AG08396 (cell line): ENCODE measurements around the gene PFKL.
"Not testable (repeated sequence)": the region's sequence is repeated elsewhere in the genome, so short reads cannot be mapped to it uniquely, and the experiment has no call there.

ENCODE experiments used
- DNase-seq: peaks from one replicate; pipeline ENCODE4 v3.0.0; 2012; ENCODE audit warnings: low spot score, mixed read lengths

Gene PFKL

DNA sequence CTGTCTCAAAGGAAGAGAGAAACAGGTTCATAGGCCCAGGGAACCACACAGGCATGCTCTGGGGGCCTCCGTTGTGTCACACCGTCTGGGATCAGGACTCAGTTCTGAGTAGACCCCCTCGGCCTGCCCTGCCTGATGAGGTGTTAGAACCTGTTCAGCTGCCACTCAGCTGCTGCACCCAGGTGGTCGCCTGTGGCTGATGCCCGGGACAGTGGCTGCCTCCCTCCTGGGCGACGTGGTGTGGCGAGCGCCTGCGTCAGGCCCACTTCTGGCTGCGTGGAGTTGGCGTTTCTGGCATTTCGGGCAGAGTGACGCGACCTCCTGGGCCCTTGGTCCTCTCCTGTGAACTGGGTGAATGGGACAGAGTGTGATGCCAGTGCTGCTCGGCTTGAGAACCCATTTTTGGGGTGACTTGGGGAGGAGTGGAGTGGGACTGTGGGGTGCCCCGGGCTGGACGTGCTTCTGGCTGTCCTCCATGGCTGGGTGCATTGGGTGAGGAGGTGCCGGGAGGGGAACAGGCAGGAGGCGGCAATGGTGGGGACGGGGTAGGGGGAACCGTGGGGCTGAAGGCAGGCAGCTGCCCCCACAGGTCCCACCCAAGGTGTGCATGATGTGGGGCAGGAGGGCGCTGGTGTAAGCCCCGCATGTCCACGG lies 28.5 kb downstream of the PFKL start:
- DNase-seq, result no peak

DNA sequence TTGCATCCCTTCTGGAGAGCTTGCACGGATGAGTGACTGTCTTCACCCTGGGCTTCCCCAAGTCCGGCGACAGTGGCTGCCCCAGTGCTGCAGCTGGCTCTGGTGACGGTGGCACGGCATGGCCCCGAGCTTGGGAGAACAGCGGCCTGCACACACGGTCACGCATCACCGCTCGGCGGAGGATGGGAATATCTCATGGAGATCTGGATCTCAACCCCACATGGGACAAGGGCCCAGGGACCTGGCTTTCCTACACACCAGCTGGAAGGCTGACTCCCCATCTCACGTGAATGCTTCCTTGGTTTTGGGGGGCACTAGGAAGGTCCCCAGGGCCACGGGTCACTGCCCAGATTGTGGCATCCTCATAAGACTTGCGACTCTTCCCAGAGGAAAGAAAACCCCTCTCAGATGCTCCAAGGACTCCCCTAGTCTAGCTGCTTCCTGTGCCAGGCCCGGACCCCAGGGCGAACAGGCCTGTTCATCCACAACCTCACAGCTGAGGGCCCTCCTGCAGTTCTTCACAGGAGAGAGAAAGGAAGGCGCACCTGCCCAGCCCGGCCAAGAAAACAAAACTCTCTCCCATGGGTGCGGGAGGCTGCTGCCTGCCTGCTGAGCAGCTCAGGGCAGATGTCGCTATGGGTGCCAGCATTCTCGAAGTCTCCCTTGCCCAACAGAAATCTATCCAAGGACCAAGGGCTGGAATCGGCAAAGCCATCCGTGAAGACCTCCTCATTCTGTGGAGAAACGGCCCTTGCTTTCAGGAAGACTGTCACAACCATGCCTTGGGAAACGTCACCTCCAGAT lies 29.4 kb downstream of the PFKL start:
- no peak for DNase-seq

DNA sequence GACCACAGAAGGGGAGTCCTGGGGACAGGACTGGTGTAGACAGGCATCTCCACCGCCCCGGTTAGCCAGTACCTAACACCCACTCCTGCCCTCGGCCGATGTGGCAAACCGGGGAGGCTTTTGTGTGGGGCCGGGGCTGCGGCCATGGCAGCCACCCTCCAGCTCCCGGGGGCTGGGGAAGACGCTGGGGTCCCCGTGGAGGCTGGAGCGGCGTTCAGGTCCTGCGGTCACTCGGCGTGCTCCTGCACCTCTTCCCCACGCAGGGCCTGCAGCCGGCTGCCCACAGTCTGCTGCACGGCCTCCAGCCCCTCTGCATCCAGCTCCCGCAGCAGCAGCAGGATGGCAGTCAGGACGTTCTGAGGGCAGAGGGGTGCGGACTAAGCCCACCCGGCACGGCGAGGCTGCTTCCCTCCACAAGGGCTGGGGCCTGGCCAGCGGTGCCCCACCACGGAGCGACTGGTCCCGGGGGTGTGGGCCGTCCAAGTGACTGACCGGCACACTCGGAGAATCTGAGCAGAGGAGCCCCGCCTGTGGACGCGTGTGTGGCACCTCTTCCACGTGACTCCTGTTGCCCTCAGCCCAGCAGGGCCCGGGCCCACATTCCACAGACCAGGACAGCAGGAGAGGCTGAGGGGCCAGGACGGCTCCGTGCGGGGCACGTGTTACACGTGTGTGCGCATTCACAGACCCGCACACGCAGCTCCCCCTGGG lies 30.3 kb downstream of the PFKL start:
- no peak for DNase-seq

DNA sequence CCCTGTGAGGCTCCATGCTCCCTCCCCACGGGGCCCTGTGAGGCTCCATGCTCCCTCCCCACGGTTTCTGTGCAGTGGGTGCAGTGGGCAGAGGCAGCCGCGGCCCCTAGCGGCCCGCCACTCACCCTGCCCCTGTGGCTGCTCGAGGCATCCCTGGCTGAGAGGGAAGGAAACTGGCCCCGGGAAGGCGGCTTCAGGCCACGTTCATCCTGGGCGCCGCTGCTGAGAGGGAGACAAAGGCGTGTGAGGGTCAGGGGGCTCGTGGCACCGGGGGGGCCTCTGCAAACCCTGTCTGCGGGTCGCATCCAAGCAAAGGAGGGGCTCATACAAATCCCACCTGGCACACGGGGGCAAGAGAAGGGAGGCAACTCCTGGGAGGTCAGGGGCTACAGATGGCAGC lies 30.8 kb downstream of the PFKL start:
- no peak for DNase-seq

DNA sequence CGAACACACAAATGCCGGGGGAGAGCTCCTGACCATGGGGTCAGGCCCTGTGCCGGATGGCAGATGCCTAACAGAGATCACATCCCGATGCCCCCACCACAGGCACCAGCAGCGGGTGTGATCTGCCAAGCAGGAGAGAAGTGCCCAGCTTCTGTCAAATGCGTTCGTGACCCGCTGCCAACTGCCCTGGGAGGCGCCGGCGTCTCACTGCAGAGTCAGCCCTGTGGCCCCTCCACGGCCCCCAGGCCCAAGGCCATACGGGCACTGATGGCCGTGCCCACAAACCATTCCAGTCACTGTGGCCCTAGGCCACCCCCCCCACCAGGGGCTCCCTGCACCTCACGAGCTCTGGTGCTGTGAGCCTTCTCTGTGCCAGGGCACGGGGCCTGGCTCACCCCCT lies 31.4 kb downstream of the PFKL start:
- no peak for DNase-seq

DNA sequence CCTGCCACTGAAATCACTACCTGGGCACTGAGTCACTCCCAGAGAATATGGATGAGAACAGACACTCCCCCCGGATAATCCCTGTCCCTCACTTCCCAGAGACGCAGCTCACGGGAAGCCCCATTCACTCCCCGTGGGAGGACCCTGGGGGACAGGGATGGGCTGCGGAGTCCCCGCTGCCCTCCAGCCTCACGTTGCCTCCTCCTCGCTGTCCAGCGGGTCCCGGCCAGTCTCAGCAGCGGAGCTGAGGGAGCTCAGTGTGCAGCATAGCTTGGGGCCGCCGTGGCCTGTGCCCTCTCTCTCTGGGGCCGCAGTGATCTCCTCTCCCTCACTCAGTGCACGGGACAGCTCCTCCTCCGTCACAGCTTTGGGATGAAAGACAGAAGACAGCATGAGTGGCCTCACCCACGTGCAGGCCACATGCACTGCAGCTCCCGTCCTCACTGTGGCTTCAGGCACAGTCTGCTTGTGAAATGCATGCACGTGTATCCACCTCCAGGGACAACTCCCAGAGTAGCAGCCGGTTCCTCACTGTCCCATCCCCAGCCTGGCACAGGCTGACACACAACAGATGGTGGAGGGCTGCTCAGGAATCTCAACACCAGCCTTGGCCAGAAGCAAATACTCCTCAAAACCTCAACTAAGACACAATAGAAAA lies 31.9 kb downstream of the PFKL start:
- no peak for DNase-seq

DNA sequence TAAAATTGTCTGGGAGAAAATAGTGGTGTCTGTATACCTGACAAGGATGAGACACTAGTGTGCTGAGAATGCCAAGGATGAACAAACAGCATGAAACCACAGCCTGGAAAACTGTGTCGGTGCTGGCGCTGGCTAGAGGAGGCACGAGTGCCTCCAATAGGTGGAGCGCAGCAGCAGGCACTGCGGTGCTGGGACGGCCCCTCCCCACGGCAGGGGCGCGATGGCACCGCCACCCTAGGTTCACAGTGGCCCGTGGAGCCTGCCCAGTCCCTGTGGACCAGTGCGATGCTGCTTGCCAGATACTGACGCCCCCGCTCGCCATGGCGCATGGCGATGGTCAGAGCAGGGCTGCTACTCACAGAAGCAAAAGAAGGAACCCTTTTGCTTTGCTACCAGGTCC lies 32.5 kb downstream of the PFKL start:
- DNase-seq, result no peak

DNA sequence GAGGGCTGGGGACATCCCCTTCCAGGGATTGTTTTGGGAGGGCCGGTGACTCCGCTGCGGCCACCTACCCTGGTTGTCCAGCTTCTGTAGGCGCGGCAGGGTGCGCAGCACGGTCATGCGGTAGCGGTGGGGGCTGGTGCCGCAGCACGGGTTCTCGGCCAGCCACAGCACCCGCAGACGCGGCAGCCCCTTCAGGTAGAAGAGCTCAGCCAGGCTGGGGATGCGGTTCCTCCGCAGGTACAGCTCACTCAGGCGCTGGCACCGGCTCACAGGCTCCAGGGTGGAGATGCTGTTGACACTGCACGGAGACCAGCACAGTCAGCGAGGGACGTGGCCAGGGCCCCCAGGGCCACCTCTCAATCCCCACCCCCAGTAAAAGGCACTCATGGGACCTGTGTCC lies 33.1 kb downstream of the PFKL start:
- no peak for DNase-seq

DNA sequence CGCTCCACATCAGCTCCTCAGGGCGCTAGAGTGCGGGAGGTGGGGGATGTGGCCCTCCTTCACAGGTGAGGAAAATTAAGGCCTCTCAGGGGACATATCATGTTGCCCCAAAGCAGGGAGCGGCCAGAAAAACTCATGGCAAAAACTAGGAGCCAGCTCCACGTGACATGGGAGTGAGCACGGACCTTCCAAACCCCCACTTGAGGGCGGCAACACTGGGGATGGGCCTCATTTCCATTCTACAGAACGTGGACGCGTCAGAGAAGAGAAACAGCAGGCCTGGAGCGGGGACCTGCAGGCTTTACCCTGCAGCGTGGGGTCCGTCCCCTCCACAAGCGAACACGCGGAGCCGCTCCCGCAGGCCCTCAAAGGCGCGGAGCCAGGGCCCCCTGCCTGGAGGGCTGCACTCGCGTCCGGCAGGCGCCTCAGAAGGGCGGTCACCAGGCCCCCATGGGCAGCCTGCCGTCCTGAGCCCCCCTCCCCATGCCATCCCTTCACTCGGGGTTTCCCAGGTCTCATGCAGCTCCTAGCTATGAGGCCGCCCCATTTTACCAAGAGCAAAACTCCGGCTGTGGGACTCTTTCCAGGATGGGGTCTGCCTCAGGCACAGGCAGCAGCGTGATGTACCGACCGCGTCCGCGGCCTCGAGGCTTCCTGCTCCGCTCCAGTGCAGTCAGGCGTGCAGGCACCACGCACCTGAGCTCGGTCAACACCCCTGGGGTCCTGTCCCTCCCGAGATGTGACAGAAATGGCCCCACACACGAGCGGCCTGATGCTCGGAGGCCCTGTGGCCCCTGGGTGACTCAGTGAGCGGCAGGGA lies 33.9 kb downstream of the PFKL start:
- DNase-seq, result no peak

DNA sequence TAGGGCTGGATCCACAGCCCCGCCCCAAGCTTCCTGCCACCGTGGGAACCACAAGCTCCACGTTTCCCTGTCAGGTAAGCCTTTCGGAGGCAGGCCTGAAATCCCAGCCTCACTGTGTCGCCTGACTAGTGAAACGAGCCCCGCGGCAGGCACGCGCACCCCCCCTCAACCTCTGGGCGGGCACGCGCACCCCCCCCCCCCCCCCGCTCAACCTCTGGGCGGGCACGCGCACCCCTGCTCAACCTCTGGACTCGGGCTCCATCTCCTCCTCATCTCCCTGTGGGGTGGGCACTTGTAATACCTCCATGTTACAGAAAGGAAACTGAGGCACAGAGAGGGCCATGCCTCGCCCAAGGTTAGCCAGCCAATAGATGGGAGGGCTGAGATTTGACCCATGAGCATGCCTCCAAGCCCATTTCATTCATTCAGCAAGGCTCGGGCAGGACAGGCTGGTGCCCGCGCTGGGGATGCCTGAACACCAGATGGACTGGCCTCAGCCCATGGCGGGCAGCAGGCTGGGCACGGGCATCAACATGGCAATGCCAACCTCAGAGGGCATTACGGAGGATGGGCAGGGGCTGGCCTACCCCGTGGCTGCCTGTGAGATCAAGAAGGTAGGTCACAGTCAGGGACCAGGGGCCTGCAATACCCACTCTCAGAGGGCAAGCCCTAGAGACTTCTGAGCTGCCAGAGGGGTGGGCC lies 34.6 kb downstream of the PFKL start:
- no peak for DNase-seq

DNA sequence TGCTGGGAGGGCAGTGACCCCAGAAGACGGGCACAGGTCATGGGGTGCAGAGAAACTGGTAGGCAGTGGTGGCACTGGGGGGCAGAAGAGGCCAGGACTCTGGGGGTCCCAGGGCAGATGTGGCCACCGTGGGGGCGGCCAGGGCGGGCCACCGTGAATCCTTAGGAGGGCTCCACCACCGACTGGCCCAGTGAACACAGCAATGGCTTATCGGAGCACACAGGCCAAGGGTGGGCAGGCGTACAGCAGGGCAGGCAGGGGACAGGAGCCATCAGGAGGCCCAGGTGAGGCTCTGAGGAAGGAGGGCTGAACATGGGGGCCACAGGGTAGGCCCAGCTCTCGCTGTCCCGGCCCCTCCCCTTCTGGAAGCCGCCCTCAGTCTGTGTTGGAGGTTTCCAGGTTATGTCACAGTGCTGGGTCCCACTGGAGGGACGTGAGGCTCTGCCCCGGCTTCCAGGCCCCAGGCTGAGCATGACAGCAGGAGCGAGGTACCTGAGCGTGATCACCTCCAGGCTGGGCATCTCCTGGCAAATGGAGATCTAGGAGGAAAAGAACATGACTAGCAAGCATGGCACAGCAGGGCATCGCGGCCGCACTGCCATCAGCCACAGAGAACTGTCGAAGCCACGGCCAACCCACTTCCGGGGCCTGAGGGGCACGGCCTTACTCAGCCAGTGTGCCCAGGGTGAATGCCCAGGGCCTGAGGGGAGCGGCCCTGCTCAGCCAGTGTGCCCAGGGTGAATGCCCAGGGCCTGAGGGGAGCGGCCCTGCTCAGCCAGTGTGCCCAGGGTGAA lies 35.6 kb downstream of the PFKL start:
- no peak for DNase-seq

DNA sequence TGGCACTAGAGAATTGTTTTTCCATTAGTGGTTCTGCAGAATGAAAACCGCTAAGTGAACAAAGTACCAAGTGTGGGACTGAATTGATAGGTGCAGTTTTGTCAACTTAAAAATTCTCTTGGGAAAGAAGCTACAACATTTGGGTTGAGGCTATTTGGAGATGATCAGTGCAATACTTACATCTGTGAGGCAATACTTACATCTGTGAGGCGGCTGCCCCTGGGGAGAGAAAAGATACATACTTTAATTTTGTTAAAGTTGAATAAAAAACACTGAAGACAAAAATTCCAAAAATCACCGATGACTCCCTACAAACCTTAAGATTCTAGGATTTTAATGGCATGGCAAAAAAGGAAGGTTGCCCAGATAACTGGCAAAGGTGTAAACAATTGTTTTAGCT lies 37.6 kb downstream of the PFKL start:
- DNase-seq, result no peak

DNA sequence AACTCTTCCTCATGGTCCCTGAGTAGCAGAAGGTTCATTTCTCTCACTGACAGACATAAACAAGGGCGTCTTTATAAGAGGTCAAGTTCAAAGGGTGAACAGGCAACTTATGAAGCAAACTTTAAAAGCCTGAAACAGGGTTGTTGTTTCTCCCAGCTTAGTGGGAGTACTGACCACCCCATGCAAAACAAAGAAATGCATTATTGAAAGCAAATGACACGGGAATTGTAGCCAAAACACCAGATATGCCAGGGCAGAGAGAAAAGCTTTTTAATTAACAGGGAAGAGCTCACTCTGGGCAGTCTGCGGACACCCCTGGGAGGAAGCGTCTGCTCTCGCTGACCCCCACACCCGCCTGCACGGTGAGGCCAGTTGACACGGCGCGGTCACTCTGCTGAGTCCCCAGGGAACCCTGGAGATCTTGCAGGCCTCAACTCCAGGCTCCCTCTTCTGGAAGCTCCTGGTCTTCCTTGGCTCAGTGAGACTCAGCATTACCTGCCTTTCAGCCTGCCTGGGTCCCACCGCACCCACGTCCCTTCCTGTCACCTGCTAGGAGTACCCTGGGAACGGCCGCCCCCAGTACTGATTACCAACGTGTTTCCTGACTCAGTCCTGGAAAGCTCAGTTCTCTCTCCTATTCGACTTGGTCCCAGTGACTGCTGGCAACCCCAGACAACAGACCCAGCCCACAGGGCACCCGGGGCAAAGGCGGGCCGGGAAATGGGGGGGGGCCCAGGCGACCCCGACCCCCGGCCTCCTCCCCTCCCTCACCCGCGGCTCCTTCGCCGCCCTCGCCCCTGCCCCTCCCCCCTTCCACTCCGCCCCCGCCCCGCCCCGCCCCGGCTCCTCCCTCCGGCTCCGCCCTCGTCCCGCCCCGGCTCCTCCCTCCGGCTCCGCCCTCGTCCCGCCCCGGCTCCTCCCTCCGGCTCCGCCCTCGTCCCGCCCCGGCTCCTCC lies 38.4 kb downstream of the PFKL start:
- DNase-seq, result peak; percentile 67

DNA sequence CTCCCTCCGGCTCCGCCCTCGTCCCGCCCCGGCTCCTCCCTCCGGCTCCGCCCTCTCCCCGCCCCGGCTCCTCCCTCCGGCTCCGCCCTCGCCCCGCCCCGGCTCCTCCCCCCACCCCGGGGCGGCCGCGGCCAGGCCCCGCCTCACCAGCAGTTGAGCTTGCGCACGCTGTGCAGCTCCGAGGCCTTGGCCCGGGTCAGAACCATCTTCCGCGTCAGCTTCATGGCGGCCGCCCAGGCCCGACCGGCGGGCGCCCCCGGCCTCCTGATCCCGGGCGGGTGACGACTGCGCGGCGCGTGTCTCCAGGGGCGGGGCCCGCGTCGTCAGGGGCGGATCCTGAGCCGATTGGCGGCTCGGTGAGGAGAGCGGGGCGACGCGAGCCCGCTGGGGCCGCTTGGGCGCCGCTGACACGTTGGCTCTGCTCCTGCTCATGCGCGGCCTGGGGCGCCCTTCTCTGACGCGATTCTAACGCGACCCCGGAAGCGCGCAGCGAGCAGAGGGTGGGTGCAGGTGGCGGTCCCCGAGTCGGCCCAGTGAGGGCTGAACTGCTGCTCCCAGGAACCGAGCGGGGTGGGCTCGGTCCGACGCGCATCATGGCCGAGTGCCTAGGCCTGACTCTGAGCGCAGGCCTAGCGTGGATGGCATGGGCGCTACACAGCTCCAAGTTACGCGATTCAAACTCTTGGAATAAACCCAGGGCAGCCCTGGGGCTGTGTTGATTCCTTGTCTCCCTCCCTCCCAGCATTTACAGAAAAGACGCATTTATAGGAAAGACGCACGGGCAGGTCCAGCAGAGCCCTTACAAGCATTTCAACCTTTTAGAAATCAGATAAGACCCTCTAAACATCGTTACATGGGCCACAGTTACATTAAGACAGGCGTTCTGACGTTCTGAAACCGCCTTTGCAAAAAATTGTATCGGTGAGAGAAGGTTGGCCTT lies 39.4 kb downstream of the PFKL start, which contains the start of gene CFAP410:
Gene CFAP410 (minus strand): TSS at position 420 of the 940 bp plus-strand sequence. CDS start 196 bp downstream, at position 224.
- peak; percentile 98 for DNase-seq

DNA sequence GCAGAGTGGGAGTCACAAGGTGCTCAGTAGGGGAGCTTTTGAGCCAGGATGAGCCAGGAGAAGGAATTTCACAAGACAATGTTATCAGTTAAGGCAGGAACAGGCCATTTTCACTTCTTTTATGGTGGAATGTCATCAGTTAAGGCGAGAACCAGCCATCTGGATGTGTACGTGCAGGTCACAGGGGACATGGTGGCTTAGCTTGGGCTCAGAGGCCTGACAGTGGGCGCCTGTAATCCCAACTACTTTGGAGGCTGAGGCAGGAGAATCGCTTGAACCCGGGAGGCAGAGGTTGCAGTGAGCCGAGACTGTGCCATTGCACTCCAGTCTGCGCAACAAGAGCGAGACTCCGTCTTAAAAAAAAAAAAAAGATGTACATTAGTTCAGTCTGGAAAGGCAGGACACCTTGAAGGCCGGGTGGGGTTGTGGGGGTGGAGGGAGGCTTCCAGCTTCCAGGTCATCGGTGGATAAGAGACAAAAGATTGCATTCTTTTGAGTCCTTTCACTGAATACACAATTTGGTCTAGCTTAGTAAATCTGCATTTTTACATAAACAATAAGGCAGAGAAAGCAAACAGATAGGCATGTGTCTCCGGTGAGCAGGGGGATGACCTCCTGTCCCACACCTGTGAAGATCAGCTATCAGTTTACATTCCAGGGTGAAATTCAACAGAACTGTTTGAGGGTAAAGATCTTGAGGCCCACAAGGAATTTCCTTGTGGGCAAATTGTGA lies 42.0 kb downstream of the PFKL start:
- not testable (repeated sequence) for DNase-seq

DNA sequence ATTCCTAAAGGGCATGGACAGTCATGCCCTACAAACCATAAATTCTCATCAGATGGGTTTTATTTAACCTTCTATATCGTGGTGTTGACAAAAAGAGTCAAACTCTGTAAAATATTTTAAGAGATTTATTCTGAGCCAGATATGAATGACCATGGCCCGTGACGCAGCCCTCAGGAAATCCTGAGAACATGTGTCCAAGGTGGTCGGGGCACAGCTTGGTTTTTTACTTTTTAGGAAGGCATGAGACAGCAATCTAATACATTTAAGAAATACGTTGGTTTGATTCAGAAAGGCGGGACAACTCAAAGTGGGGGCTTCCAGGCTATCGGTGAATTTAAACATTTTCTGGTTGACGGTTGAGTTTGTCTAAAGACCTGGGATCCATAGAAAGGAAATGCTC lies 43.1 kb downstream of the PFKL start:
- DNase-seq, result not testable (repeated sequence)

DNA sequence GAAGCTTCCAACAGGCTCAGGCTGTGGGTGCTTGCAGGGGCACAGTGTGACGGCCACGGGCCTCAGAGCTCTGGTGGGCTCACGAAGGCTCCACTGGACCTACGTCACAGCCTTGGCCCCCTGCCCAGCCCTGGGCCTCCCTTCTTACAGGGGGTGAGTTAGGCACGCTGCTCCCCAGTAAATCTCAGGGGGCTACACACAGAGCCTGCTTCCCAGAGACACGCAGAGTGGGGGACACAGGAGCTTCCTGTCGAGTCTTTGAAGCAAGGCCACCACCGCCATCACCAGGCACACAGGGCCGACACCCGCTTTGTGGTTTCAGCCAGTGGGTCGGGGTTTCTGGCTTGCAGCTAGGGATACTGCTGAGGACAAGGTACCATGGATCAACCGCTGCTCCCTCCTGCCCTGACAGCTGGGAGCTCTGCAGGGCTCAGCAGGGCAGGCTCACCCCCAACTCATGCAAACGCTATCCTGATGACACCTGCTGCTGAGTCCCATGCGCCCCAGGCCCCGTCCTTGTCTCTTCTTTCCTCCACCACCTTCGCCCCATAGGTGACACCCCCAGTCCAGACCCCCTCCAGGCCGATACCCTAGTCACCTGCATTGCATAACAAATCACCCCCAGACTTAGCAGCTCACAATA lies 44.8 kb downstream of the PFKL start:
- DNase-seq, result no peak
